Esophagus (tissue), 2 donors: Measurements from ENCODE around the gene SULF2. TPM values are rescaled to one million over a fixed set of nuclear protein-coding genes. Genes with fewer than 3 reads are reported as not detected.

Experiments used
- H3K27ac ChIP-seq, 2 donors: one replicate each; pipeline ENCODE4 v1.5.1; 2013; ENCODE audit warnings: low read depth in 2 of 2, mild to moderate bottlenecking in 2 of 2, inconsistent platforms in 1 of 2, low read length in 1 of 2, moderate library complexity in 1 of 2
- H3K27me3 ChIP-seq, 2 donors: one replicate each; pipeline ENCODE4 v1.6.1; 2013; ENCODE audit warnings: low read length in 2 of 2, control low read depth in 1 of 2, mild to moderate bottlenecking in 1 of 2; ENCODE audit not compliant: insufficient read depth in 2 of 2, control insufficient read depth in 1 of 2
- H3K36me3 ChIP-seq, 2 donors: one replicate each; pipeline ENCODE4 v1.6.1; 2013; ENCODE audit warnings: low read length in 1 of 2; ENCODE audit not compliant: control insufficient read depth in 2 of 2, insufficient read depth in 2 of 2
- H3K4me1 ChIP-seq, 2 donors: one replicate each; pipeline ENCODE4 v1.6.1; 2013; ENCODE audit warnings: low read length in 1 of 2; ENCODE audit not compliant: control insufficient read depth in 2 of 2, insufficient read depth in 2 of 2
- H3K4me3 ChIP-seq, 2 donors: one replicate each; pipeline ENCODE4 v1.5.1; 2013; ENCODE audit warnings: low read length in 2 of 2, mild to moderate bottlenecking in 2 of 2, low read depth in 1 of 2, moderate library complexity in 1 of 2
- H3K9me3 ChIP-seq, 2 donors: one replicate each; pipeline ENCODE4 v1.6.1; 2013; ENCODE audit warnings: mild to moderate bottlenecking in 2 of 2, low read depth in 1 of 2, low read length in 1 of 2, moderate library complexity in 1 of 2; ENCODE audit not compliant: control insufficient read depth in 2 of 2, insufficient read depth in 1 of 2
- WGBS, 2 donors: extraction: QIAGEN DNeasy Blood & Tissue Kit; methylation state at CpG; one replicate each; pipeline ENCODE4 v1.1.7; 2013; 5-methylcytosine and 5-hydroxymethylcytosine counted together
- polyA plus RNA-seq, 2 donors: library from polyadenylated mRNA; stranded (reverse); fragments of 200-250 nt; gene quantifications; one replicate each; pipeline ENCODE4 v1.2.3, GENCODE V29; 2013
- donor health status: healthy with polysubstance abuse.
- donor health status: Bipolar disorder and iron deficiency.

The SULF2 gene
- polyA plus RNA-seq, 2 donors, result 47.3 to 153 TPM

- Histone ChIP-seq H3K36me3 (peaks cover 0 to 8% of the 10 kb centered on the region in 2 donors), H3K27ac (no peak overlapping the region), H3K4me3 (no peak overlapping the region), H3K4me1 (peaks cover 0 to 12% of the 10 kb centered on the region in 2 donors), H3K9me3 (no peaks in the 10 kb centered on the region), H3K27me3 (no peaks in the 10 kb centered on the region)
- 88 to 91% methylated on average over 10 of the region's 10 CpGs for WGBS, 2 donors
These were observed 4.4 kb downstream of the SULF2 start for GRCh38 chr20:47780720-47781389.

- Histone ChIP-seq H3K27ac (no peak overlapping the region), H3K36me3 (peaks cover 0 to 8% of the 10 kb centered on the region in 2 donors), H3K4me1 (peaks cover 2 to 11% of the 10 kb centered on the region in 2 donors), H3K27me3 (no peaks in the 10 kb centered on the region), H3K4me3 (no peak overlapping the region), H3K9me3 (peaks cover 0 to 3% of the 10 kb centered on the region in 2 donors)
- WGBS, 2 donors, result 88 to 89% methylated on average over 17 of the region's 17 CpGs
These were observed 6.6 kb downstream of the SULF2 start for GRCh38 chr20:47778398-47779354.

DNA sequence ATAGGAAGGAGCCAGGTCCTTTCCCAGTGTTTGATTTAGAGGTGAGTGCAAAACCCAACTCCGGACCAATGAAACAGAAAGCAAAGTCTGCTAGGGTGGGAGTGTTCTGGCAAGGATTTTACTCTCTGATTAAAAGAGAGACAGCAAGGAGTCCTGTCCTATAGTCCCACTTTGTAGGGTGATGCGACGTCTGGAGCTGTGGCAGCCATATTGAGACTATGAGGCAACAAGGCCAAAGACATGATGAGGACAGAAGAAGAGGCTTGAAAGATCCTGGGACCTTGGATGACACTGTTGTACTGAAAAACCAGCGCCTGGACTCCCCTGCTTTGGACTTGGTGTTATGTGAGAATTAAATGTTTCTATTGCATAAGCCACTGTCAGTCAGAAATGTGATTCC, 8.1 kb downstream of the SULF2 start:
- H3K36me3 ChIP-seq, result peaks cover 0 to 7% of the 10 kb centered on the region in 2 donors
- no peak overlapping the region for H3K27ac ChIP-seq
- H3K4me3 ChIP-seq, result no peak overlapping the region
- H3K4me1 ChIP-seq, result peaks cover 5 to 8% of the 10 kb centered on the region in 2 donors
- peaks cover 0 to 3% of the 10 kb centered on the region in 2 donors for H3K9me3 ChIP-seq
- WGBS, 2 donors, result 87 to 96% methylated on average over 4 of the region's 4 CpGs
- H3K27me3 ChIP-seq, result no peaks in the 10 kb centered on the region

DNA sequence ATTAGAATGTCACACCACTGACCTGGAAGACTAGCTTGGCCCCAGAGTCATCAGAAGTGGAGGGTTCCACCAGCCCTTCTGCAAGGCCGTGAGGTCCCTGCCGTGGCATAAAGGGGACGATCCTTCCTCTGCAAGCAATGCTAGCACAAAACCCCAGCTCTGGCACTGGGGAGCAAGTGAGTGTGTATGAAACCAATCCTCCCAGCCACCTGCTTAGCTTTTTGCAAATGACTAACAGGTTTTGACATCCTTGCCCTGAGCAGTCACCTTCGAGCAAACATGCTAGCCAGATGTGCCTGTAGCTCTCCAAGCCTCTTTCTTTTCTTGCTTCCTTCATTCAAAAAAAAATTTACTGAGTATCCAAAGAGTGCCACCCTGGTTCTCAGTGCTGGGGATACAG, 8.6 kb downstream of the SULF2 start:
- Histone ChIP-seq H3K36me3 (peaks cover 0 to 8% of the 10 kb centered on the region in 2 donors), H3K4me1 (peaks cover 4 to 5% of the 10 kb centered on the region in 2 donors), H3K4me3 (no peak overlapping the region), H3K27ac (no peak overlapping the region), H3K9me3 (peaks cover 0 to 3% of the 10 kb centered on the region in 2 donors), H3K27me3 (no peaks in the 10 kb centered on the region)
- 83 to 85% methylated on average over 4 of the region's 4 CpGs for WGBS, 2 donors

- Histone ChIP-seq H3K4me3 (no peak overlapping the region), H3K27me3 (no peaks in the 10 kb centered on the region), H3K27ac (no peak overlapping the region), H3K9me3 (peaks cover 2 to 4% of the 10 kb centered on the region in 2 donors), H3K4me1 (peaks cover 2 to 5% of the 10 kb centered on the region in 2 donors), H3K36me3 (peaks cover 0 to 6% of the 10 kb centered on the region in 2 donors)
- 81 to 88% methylated on average over 5 of the region's 5 CpGs for WGBS, 2 donors
These were observed 9.4 kb downstream of the SULF2 start for GRCh38 chr20:47775841-47776240.

DNA sequence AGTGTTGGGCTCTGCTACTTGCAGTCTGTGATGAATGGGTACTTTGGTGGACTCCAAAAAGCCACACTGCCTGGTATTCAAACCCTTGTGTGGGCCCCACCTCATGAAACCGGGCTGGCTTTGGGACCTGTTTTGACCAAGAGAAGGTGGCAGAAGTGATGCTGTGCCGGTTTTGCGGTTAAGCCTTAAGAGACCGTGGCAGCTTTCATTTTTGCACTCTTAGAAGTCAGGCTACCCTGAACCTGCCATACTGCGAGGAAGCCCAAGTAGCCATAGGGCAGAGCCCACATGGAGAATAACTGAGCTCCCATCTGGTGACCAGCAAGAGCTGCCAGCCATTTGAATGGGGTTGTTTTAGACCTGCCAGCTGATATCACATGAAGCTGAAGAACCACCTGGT, 10.2 kb downstream of the SULF2 start:
- peaks cover 2 to 5% of the 10 kb centered on the region in 2 donors for H3K4me1 ChIP-seq

GRCh38 chr20:47774131-47774777, 11.0 kb downstream of the SULF2 start:
- Histone ChIP-seq H3K27me3 (no peaks in the 10 kb centered on the region), H3K4me1 (peaks cover 2 to 5% of the 10 kb centered on the region in 2 donors), H3K27ac (peak overlapping the region in 1 of 2 donors; percentile 27), H3K36me3 (peaks cover 0 to 8% of the 10 kb centered on the region in 2 donors), H3K9me3 (peaks cover 6 to 8% of the 10 kb centered on the region in 2 donors), H3K4me3 (no peak overlapping the region)
- WGBS, 2 donors, result 53 to 72% methylated on average over 14 of the region's 14 CpGs

More for the DNA sequence above, 10.2 kb downstream of the SULF2 start:
- H3K27ac ChIP-seq, result no peak overlapping the region
- peaks cover 6 to 8% of the 10 kb centered on the region in 2 donors for H3K9me3 ChIP-seq
- peaks cover 0 to 8% of the 10 kb centered on the region in 2 donors for H3K36me3 ChIP-seq
- no peak overlapping the region for H3K4me3 ChIP-seq
- 97 to 98% methylated on average over 5 of the region's 5 CpGs for WGBS, 2 donors
- H3K27me3 ChIP-seq, result no peaks in the 10 kb centered on the region

GRCh38 chr20:47773371-47773786, 11.9 kb downstream of the SULF2 start:
- no peak overlapping the region for H3K4me3 ChIP-seq

GRCh38 chr20:47770935-47771334, 14.3 kb downstream of the SULF2 start:
- Histone ChIP-seq H3K27me3 (no peaks in the 10 kb centered on the region), H3K27ac (no peak overlapping the region), H3K4me3 (no peak overlapping the region), H3K9me3 (peaks cover 6 to 8% of the 10 kb centered on the region in 2 donors), H3K36me3 (peaks cover 0 to 8% of the 10 kb centered on the region in 2 donors), H3K4me1 (peaks cover 2 to 5% of the 10 kb centered on the region in 2 donors)
- WGBS, 2 donors, result 80 to 85% methylated on average over 12 of the region's 12 CpGs

More at GRCh38 chr20:47773371-47773786, 11.9 kb downstream of the SULF2 start:
- H3K27me3 ChIP-seq, result no peaks in the 10 kb centered on the region
- peak overlapping the region in 1 of 2 donors; percentile 24 for H3K27ac ChIP-seq
- H3K9me3 ChIP-seq, result peaks cover 6 to 8% of the 10 kb centered on the region in 2 donors
- H3K4me1 ChIP-seq, result peaks cover 3 to 5% of the 10 kb centered on the region in 2 donors
- 49 to 63% methylated on average over 7 to 8 of the region's 8 CpGs for WGBS, 2 donors
- peaks cover 0 to 8% of the 10 kb centered on the region in 2 donors for H3K36me3 ChIP-seq
